IMR-90 (cell line): ENCODE measurements around the gene AAK1. TPM values are rescaled to one million over a fixed set of nuclear protein-coding genes. Genes with fewer than 3 reads are reported as not detected.

Experiments
- ATAC-seq: fragments of 200-7000 bp; cut with Tn5 transposase; 2 replicates; pipeline ENCODE4 v1.9.1; 2020; ENCODE audit warnings: low read depth, mild to moderate bottlenecking, moderate library complexity
- BruUV-seq: library from RNA; stranded (reverse); fragments of 400-500 nt; replicated peaks from 2 replicates; lab custom pipeline; 2021; lab: Mats Ljungman, UMichigan
- CTCF ChIA-PET: fragments of 300-600 bp; formaldehyde crosslinking; extraction: SDS; loops from one replicate; lab custom pipeline; 2021; ENCODE audit warnings: antibody characterized with exemption; lab: Yijun Ruan, JAX
- POLR2A ChIA-PET: fragments of 300-600 bp; sonication (Branson Sonifier 250); formaldehyde crosslinking; loops from one replicate; lab custom pipeline; 2022; ENCODE audit warnings: antibody characterized with exemption; ENCODE audit not compliant: unreplicated experiment; lab: Charles Lee
- DNase-seq: peaks from one replicate; pipeline ENCODE4 v3.0.0; 2013
- H2AFZ ChIP-seq: replicated peaks from 2 replicates; pipeline ENCODE3; 2013; ENCODE audit warnings: low read length, mild to moderate bottlenecking; ENCODE audit not compliant: poor library complexity
- H2AK5ac ChIP-seq: 2 replicates; pipeline ENCODE4 v1.6.1; 2013; ENCODE audit warnings: low read depth, low read length, inconsistent platforms
- H2AK9ac ChIP-seq: replicated peaks from 2 replicates; pipeline ENCODE3; 2013; ENCODE audit warnings: mild to moderate bottlenecking, low read depth, low read length, moderate library complexity; ENCODE audit not compliant: poor library complexity
- H2BK120ac ChIP-seq: 2 replicates; pipeline ENCODE4 v1.6.1; 2013; ENCODE audit warnings: low read depth, low read length, inconsistent platforms
- H2BK15ac ChIP-seq: 3 replicates; pipeline ENCODE4 v1.6.1; 2013; ENCODE audit warnings: low read depth, low read length, inconsistent platforms
- H2BK20ac ChIP-seq: 2 replicates; pipeline ENCODE4 v1.6.1; 2013; ENCODE audit warnings: low read depth, mild to moderate bottlenecking, inconsistent platforms, low read length, moderate library complexity
- H2BK5ac ChIP-seq: 2 replicates; pipeline ENCODE4 v1.6.1; 2013; ENCODE audit warnings: mild to moderate bottlenecking, low read depth, low read length, inconsistent platforms; ENCODE audit not compliant: poor library complexity, severe bottlenecking
- H3K14ac ChIP-seq: replicated peaks from 2 replicates; pipeline ENCODE4 v1.6.1; 2013; ENCODE audit warnings: low read depth, low read length, inconsistent platforms
- H3K18ac ChIP-seq: 2 replicates; pipeline ENCODE4 v1.6.1; 2013; ENCODE audit warnings: low read depth, low read length, control low read depth
- H3K23ac ChIP-seq: 2 replicates; pipeline ENCODE4 v1.6.1; 2013; ENCODE audit warnings: low read depth, low read length, inconsistent platforms
- H3K27ac ChIP-seq: 2 replicates; pipeline ENCODE4 v1.5.1; 2013; ENCODE audit warnings: mild to moderate bottlenecking, control low read depth, low read length; ENCODE audit not compliant: insufficient read depth
- H3K27me3 ChIP-seq: 2 replicates; pipeline ENCODE4 v1.6.1; 2013; ENCODE audit warnings: low read length; ENCODE audit not compliant: control insufficient read depth, insufficient read depth
- H3K36me3 ChIP-seq: 2 replicates; pipeline ENCODE4 v1.6.1; 2013; ENCODE audit warnings: low read length, mixed read lengths; ENCODE audit not compliant: control insufficient read depth, insufficient read depth
- H3K4ac ChIP-seq: 2 replicates; pipeline ENCODE4 v1.6.1; 2013; ENCODE audit warnings: low read depth, low read length, inconsistent platforms
- H3K4me1 ChIP-seq: 2 replicates; pipeline ENCODE4 v1.6.1; 2013; ENCODE audit warnings: low read length, mixed read lengths; ENCODE audit not compliant: control insufficient read depth, insufficient read depth
- H3K4me2 ChIP-seq: 2 replicates; pipeline ENCODE4 v1.6.1; 2013; ENCODE audit warnings: low read depth, mild to moderate bottlenecking, control low read depth, low read length, moderate library complexity
- H3K4me3 ChIP-seq: 2 replicates; pipeline ENCODE4 v1.5.1; 2013; ENCODE audit warnings: low read depth, mild to moderate bottlenecking, control low read depth, low read length, moderate library complexity; ENCODE audit not compliant: insufficient read depth
- H3K56ac ChIP-seq: 2 replicates; pipeline ENCODE4 v1.6.1; 2013; ENCODE audit warnings: low read length, inconsistent platforms; ENCODE audit not compliant: insufficient read depth; ENCODE audit errors: extremely low read depth
- H3K79me1 ChIP-seq, 2 experiments: 2 replicates each; pipeline ENCODE4 v1.6.1; 2013; ENCODE audit warnings: low read length in 2 of 2, inconsistent platforms in 1 of 2, low read depth in 1 of 2
- H3K9ac ChIP-seq: 2 replicates; pipeline ENCODE4 v1.6.1; 2013; ENCODE audit warnings: low read depth, low read length, control low read depth
- H3K9me1 ChIP-seq: 2 replicates; pipeline ENCODE4 v1.6.1; 2013; ENCODE audit warnings: low read length, inconsistent platforms; ENCODE audit not compliant: insufficient read depth
- H3K9me3 ChIP-seq: 2 replicates; pipeline ENCODE4 v1.6.1; 2013; ENCODE audit warnings: low read length; ENCODE audit not compliant: control insufficient read depth, insufficient read depth
- H4K20me1 ChIP-seq: 2 replicates; pipeline ENCODE4 v1.6.1; 2013; ENCODE audit warnings: low read length, inconsistent platforms; ENCODE audit not compliant: insufficient read depth
- H4K5ac ChIP-seq: 2 replicates; pipeline ENCODE4 v1.6.1; 2013; ENCODE audit warnings: mild to moderate bottlenecking, low read depth, low read length, control low read depth
- H4K8ac ChIP-seq, 2 experiments: 2 replicates each; pipeline ENCODE4 v1.6.1; 2013; ENCODE audit warnings: low read depth in 2 of 2, low read length in 2 of 2, control low read depth in 1 of 2, inconsistent platforms in 1 of 2
- H4K91ac ChIP-seq: 2 replicates; pipeline ENCODE4 v1.6.1; 2013; ENCODE audit warnings: low read depth, low read length, inconsistent platforms; ENCODE audit not compliant: insufficient read depth
- BHLHE40 ChIP-seq: fragments of 150-350 bp; IDR thresholded peaks from 2 replicates; pipeline ENCODE4 v1.6.1; 2016; ENCODE audit warnings: mild to moderate bottlenecking, low read depth, low read length
- CEBPB ChIP-seq: IDR thresholded peaks from 2 replicates; pipeline ENCODE4 v1.6.1; 2012; ENCODE audit warnings: low read depth, low read length, improper control_type of control experiment
- CHD1 ChIP-seq: IDR thresholded peaks from 2 replicates; pipeline ENCODE4 v1.6.1; 2012; ENCODE audit warnings: low read depth, low read length, improper control_type of control experiment
- ELK1 ChIP-seq: fragments of 150-350 bp; IDR thresholded peaks from 2 replicates; pipeline ENCODE4 v1.6.1; 2016; ENCODE audit warnings: low read depth, mild to moderate bottlenecking, low read length, moderate library complexity, borderline replicate concordance
- FOS ChIP-seq: fragments of 150-350 bp; IDR thresholded peaks from 2 replicates; pipeline ENCODE4 v1.6.1; 2016; ENCODE audit warnings: low read depth, low read length
- MAFK ChIP-seq: IDR thresholded peaks from 2 replicates; pipeline ENCODE4 v1.6.1; 2012; ENCODE audit warnings: low read depth, low read length, improper control_type of control experiment
- MAZ ChIP-seq: IDR thresholded peaks from 2 replicates; pipeline ENCODE4 v1.6.1; 2012; ENCODE audit warnings: low read depth, mild to moderate bottlenecking, low read length, improper control_type of control experiment, moderate library complexity, borderline replicate concordance
- MXI1 ChIP-seq: IDR thresholded peaks from 2 replicates; pipeline ENCODE4 v1.6.1; 2012; ENCODE audit warnings: low read depth, mild to moderate bottlenecking, low read length, moderate library complexity, borderline replicate concordance
- NFE2L2 ChIP-seq: fragments of 150-350 bp; IDR thresholded peaks from 2 replicates; pipeline ENCODE4 v1.6.1; 2016; ENCODE audit warnings: low read depth, mild to moderate bottlenecking, low read length
- POLR2A ChIP-seq: IDR thresholded peaks from 2 replicates; pipeline ENCODE4 v1.6.1; 2012; ENCODE audit warnings: mild to moderate bottlenecking, low read depth, low read length
- RAD21 ChIP-seq: IDR thresholded peaks from 2 replicates; pipeline ENCODE4 v1.6.1; 2012; ENCODE audit warnings: low read length, improper control_type of control experiment
- RCOR1 ChIP-seq: IDR thresholded peaks from 2 replicates; pipeline ENCODE4 v1.6.1; 2012; ENCODE audit warnings: mild to moderate bottlenecking, low read length, improper control_type of control experiment; ENCODE audit not compliant: insufficient replicate concordance
- RFX5 ChIP-seq: IDR thresholded peaks from 2 replicates; pipeline ENCODE4 v1.8.0; 2012; ENCODE audit warnings: low read depth, mild to moderate bottlenecking, low read length, moderate library complexity
- SMC3 ChIP-seq: fragments of 150-350 bp; IDR thresholded peaks from 2 replicates; pipeline ENCODE4 v1.6.1; 2016; ENCODE audit warnings: low read depth, mild to moderate bottlenecking, antibody characterized with exemption, low read length, moderate library complexity
- WGBS, 2 experiments: methylation state at CpG; one replicate each; pipeline versions ENCODE4 v1.1.5 to v1.1.7; 2013; ENCODE audit warnings: missing lambda C conversion rate in 2 of 2; ENCODE audit not compliant: insufficient read length in 1 of 2; ENCODE audit errors: extremely low coverage in 2 of 2; 5-methylcytosine and 5-hydroxymethylcytosine counted together
- dilution Hi-C: fragments of 300-500 bp; cut with HindIII; formaldehyde crosslinking; loops from one replicate; pipeline ENCODE4 v1.14.3; 2018; ENCODE audit warnings: low sequenced_read_pairs; ENCODE audit not compliant: unreplicated experiment
- in situ Hi-C: fragments of 300-500 bp; cut with MboI; formaldehyde crosslinking; loops from 3 replicates; pipeline ENCODE4 v1.14.3; 2019; ENCODE audit warnings: low sequenced_read_pairs, inconsistent platforms, mixed read lengths
- intact Hi-C: fragments of 100-400 bp; cut with micrococcal nuclease; formaldehyde crosslinking; loops from 2 replicates; pipeline ENCODE4 v1.10.0; 2022
- polyA plus RNA-seq, 3 experiments: library from polyadenylated mRNA; depleted of rRNA; stranded (reverse); fragments of >200 nt; gene quantifications; 2 replicates each; pipeline ENCODE4 v1.2.3, GENCODE V29; 2012; ENCODE audit warnings: low replicate concordance in 1 of 3
- total RNA-seq: library from RNA; depleted of rRNA; stranded (reverse); fragments of >200 nt; gene quantifications from 2 replicates; pipeline ENCODE4 v1.2.3, GENCODE V29; 2012
- TF ChIP-seq, protein P1 (sequence below): conservative IDR thresholded peaks from 2 replicates; pipeline ENCODE4 v1.5.1; 2012; ENCODE audit warnings: mild to moderate bottlenecking, low read depth, low read length, improper control_type of control experiment
- TF ChIP-seq, protein P2 (sequence below): fragments of 150-350 bp; IDR thresholded peaks from 2 replicates; pipeline ENCODE4 v1.6.1; 2017; ENCODE audit warnings: mild to moderate bottlenecking, antibody characterized with exemption, low read length, low read depth

The AAK1 gene
- total and polyA plus RNA-seq, 2 of the 4 experiments (the other 2 are of a cell fraction), result 21.9 to 26.5 TPM

DNA sequence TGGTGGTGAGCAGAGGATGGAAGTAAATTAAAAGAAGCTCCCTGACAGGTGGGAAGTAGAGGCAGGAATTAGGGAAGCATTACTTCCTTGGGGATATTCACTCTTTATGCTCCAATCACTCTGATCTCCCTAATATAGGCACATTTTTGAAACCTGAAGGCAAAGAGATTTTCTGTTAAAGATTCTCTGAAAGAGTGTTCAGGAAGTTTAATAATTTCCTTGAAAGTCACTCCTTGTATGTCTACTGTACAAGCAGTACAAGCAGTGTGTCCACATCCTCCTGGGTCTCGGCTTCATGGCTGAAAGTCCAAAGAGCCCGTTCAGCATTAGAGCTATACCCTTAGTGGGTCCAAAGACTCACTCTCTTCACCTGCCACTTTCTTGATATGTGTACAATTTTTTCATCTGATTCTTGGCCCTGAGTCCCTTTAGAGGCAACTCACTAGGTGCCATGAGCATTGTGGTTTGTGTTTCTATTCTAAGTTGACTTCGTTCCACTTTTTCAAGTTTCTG lies 60.2 kb downstream of the AAK1 start:
- Histone ChIP-seq H3K27me3 (no peaks in the 10 kb centered on the region), H3K9ac (no peak overlapping the region), H3K23ac (no peak overlapping the region), H4K5ac (no peak overlapping the region), H3K27ac (no peak overlapping the region), H3K14ac (no peak overlapping the region), H3K9me1 (peaks cover 30% of the 10 kb centered on the region), H3K18ac (no peak overlapping the region), H3K56ac (no peak overlapping the region), H2AK9ac (no peak overlapping the region), H2AFZ (no peak overlapping the region), H4K8ac (no peak overlapping the region), H2BK120ac (no peak overlapping the region), H3K4me2 (no peak overlapping the region), H4K20me1 (peaks cover 82% of the 10 kb centered on the region), H3K4me1 (peaks cover 14% of the 10 kb centered on the region), H3K9me3 (no peaks in the 10 kb centered on the region), H3K4ac (no peak overlapping the region), H2BK5ac (no peak overlapping the region), H2BK20ac (no peak overlapping the region), H2AK5ac (no peak overlapping the region), H3K36me3 (no peaks in the 10 kb centered on the region), H4K91ac (no peak overlapping the region), H3K79me1 (peaks cover 45 to 89% of the 10 kb centered on the region in 2 experiments), H3K4me3 (no peak overlapping the region), H2BK15ac (no peak overlapping the region)
- ChIA-PET POLR2A (no interaction called here), CTCF (no interaction called here)
- no CpG with 5 or more reads among the region's 3 CpGs for WGBS, 2 experiments
- dilution Hi-C loops, result no loop called here
- DNase-seq (no peak), ATAC-seq (no peak)
- BruUV-seq, result no TSS peak
- TF ChIP-seq ELK1 (no peak), MAZ (no peak), RCOR1 (no peak), NFE2L2 (no peak), MAFK (no peak), MXI1 (no peak), POLR2A (no peak), CEBPB (no peak), CHD1 (no peak), RFX5 (no peak), BHLHE40 (no peak), RAD21 (no peak), FOS (no peak), SMC3 (no peak)
- TF ChIP-seq, protein P1, sequence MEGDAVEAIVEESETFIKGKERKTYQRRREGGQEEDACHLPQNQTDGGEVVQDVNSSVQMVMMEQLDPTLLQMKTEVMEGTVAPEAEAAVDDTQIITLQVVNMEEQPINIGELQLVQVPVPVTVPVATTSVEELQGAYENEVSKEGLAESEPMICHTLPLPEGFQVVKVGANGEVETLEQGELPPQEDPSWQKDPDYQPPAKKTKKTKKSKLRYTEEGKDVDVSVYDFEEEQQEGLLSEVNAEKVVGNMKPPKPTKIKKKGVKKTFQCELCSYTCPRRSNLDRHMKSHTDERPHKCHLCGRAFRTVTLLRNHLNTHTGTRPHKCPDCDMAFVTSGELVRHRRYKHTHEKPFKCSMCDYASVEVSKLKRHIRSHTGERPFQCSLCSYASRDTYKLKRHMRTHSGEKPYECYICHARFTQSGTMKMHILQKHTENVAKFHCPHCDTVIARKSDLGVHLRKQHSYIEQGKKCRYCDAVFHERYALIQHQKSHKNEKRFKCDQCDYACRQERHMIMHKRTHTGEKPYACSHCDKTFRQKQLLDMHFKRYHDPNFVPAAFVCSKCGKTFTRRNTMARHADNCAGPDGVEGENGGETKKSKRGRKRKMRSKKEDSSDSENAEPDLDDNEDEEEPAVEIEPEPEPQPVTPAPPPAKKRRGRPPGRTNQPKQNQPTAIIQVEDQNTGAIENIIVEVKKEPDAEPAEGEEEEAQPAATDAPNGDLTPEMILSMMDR, result no peak
- TF ChIP-seq, protein P2, sequence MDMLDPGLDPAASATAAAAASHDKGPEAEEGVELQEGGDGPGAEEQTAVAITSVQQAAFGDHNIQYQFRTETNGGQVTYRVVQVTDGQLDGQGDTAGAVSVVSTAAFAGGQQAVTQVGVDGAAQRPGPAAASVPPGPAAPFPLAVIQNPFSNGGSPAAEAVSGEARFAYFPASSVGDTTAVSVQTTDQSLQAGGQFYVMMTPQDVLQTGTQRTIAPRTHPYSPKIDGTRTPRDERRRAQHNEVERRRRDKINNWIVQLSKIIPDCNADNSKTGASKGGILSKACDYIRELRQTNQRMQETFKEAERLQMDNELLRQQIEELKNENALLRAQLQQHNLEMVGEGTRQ, result no peak
- in situ Hi-C loops, result no loop called here
- intact Hi-C loops, result no loop called here
